Measurements from ENCODE around the gene SCYGR6. TPM values are rescaled to one million over a fixed set of nuclear protein-coding genes. Genes with fewer than 3 reads are reported as not detected.

Gene SCYGR6
- total RNA-seq, 2 donors from 2014 or later: not detected

GRCh38 chr2:227696990-227697679 is 27.4 kb downstream of the SCYGR6 start:
- Histone ChIP-seq H3K27me3 (no peaks in the 10 kb centered on the region), H3K9me3 (no peaks in the 10 kb centered on the region), H3K27ac (no peak overlapping the region), H3K36me3 (no peaks in the 10 kb centered on the region), H3K4me3 (no peak overlapping the region), H3K9ac (ENCODE audit: low read depth in 2 of 2, low read length in 2 of 2) (no peak overlapping the region), H3K4me1 (no peaks in the 10 kb centered on the region)
- TF ChIP-seq CTCF (IDR thresholded peaks at IDR 0.05): no peak
- no peak for DNase-seq
- intact Hi-C loops (cut with DNase I): no loop called here

GRCh38 chr2:227687189-227687588 is 37.4 kb downstream of the SCYGR6 start:
- H3K4me1 ChIP-seq: no peaks in the 10 kb centered on the region
- H3K27ac ChIP-seq: no peak overlapping the region
- H3K36me3 ChIP-seq: no peaks in the 10 kb centered on the region
- TF ChIP-seq CTCF (IDR thresholded peaks at IDR 0.05): no peak
- no peaks in the 10 kb centered on the region for H3K9me3 ChIP-seq
- intact Hi-C loops (cut with DNase I): no loop called here
- no peak overlapping the region for H3K4me3 ChIP-seq
- no peaks in the 10 kb centered on the region for H3K27me3 ChIP-seq
- no peak overlapping the region for H3K9ac ChIP-seq (ENCODE audit: low read depth in 2 of 2, low read length in 2 of 2)
- DNase-seq: no peak

- TF ChIP-seq CTCF (IDR thresholded peaks at IDR 0.05): no peak
- Histone ChIP-seq H3K9ac (ENCODE audit: low read depth in 2 of 2, low read length in 2 of 2) (no peak overlapping the region), H3K9me3 (no peaks in the 10 kb centered on the region), H3K4me1 (no peaks in the 10 kb centered on the region), H3K4me3 (no peak overlapping the region), H3K27ac (no peak overlapping the region), H3K36me3 (no peaks in the 10 kb centered on the region), H3K27me3 (no peaks in the 10 kb centered on the region)
- DNase-seq: no peak
- intact Hi-C loops (cut with DNase I): no loop called here
Measured at GRCh38 chr2:227684258-227684657, 40.3 kb downstream of the SCYGR6 start.

- H3K27me3 ChIP-seq: no peaks in the 10 kb centered on the region
- no peak for TF ChIP-seq CTCF (IDR thresholded peaks at IDR 0.05)
- no peaks in the 10 kb centered on the region for H3K9me3 ChIP-seq
- no peak overlapping the region for H3K4me3 ChIP-seq
- H3K36me3 ChIP-seq: no peaks in the 10 kb centered on the region
- H3K27ac ChIP-seq: no peak overlapping the region
- H3K4me1 ChIP-seq: no peaks in the 10 kb centered on the region
- intact Hi-C loops (cut with DNase I): no loop called here
- DNase-seq: no peak
- no peak overlapping the region for H3K9ac ChIP-seq (ENCODE audit: low read depth in 2 of 2, low read length in 2 of 2)
Measured at GRCh38 chr2:227677928-227678327, 46.6 kb downstream of the SCYGR6 start.

GRCh38 chr2:227674485-227674884 is 50.1 kb downstream of the SCYGR6 start:
- no peaks in the 10 kb centered on the region for H3K4me1 ChIP-seq
- no peak for TF ChIP-seq CTCF (IDR thresholded peaks at IDR 0.05)
- H3K9me3 ChIP-seq: no peaks in the 10 kb centered on the region
- no peak overlapping the region for H3K27ac ChIP-seq
- DNase-seq: no peak
- H3K4me3 ChIP-seq: no peak overlapping the region
- H3K27me3 ChIP-seq: no peaks in the 10 kb centered on the region
- H3K36me3 ChIP-seq: no peaks in the 10 kb centered on the region
- intact Hi-C loops (cut with DNase I): no loop called here
- H3K9ac ChIP-seq (ENCODE audit: low read depth in 2 of 2, low read length in 2 of 2): no peak overlapping the region

Other genes with a start within 250 kb of the SCYGR6 start
- gene SCYGR2, start 125.9 kb downstream of the SCYGR6 start, total RNA-seq: not detected
- not detected for gene SCYGR3, start 109.9 kb downstream of the SCYGR6 start, total RNA-seq
- not detected for gene SCYGR4, start 107.3 kb downstream of the SCYGR6 start, total RNA-seq
- gene SCYGR5, start 58.0 kb downstream of the SCYGR6 start, total RNA-seq: not detected
- 10 to 100 TPM in 1 of 2 donors, 1 to 10 TPM in 1; 6.4 to 19.6 TPM for gene SLC19A3, start 6.7 kb downstream of the SCYGR6 start, total RNA-seq
- not detected for gene SCYGR7, start 3.6 kb upstream of the SCYGR6 start, total RNA-seq
- gene SCYGR8, start 21.1 kb upstream of the SCYGR6 start, total RNA-seq: not detected
- gene CCL20, start 89.1 kb upstream of the SCYGR6 start, total RNA-seq: 10 to 100 TPM; 11.5 to 43.5 TPM
- gene DAW1, start 146.9 kb upstream of the SCYGR6 start, total RNA-seq: not detected

Data from colonic mucosa (tissue), 4 donors.